Body of pancreas (tissue), 4 donors: Measurements from ENCODE around the gene GPR176. TPM values are rescaled to one million over a fixed set of nuclear protein-coding genes. Genes with fewer than 3 reads are reported as not detected.

Experiments used
- ATAC-seq: fragments of 150-250 bp; one replicate; pipeline ENCODE4 v1.9.1; 2016
- DNase-seq, 4 donors: peaks; one replicate each; pipeline ENCODE4 v3.0.0-alpha.2; 2019
- H3K27ac ChIP-seq, 4 donors: fragments of 200-600 bp; sonication (generic); 1 replicate in 3 of 4; 2 replicates in 1 of 4; pipeline versions ENCODE4 v1.5.1 to v1.6.1; 2016 to 2019; ENCODE audit warnings: mild to moderate bottlenecking in 1 of 4, mixed read lengths in 1 of 4, moderate library complexity in 1 of 4
- H3K27me3 ChIP-seq, 2 donors: fragments of 200-600 bp; sonication (generic); one replicate each; pipeline ENCODE4 v1.6.0; 2016; ENCODE audit warnings: mild to moderate bottlenecking in 1 of 2
- H3K36me3 ChIP-seq, 2 donors: fragments of 200-600 bp; sonication (generic); replicated peaks in 1 of 2; 2 replicates each; pipeline ENCODE4 v1.5.1; 2016; ENCODE audit warnings: low read depth in 2 of 2; ENCODE audit not compliant: insufficient read depth in 1 of 2
- H3K4me1 ChIP-seq: fragments of 200-600 bp; sonication (generic); one replicate; pipeline ENCODE4 v1.6.0; 2016
- H3K4me3 ChIP-seq, 2 donors: fragments of 200-600 bp; sonication (generic); 1 replicate in 1 of 2; 2 replicates in 1 of 2; pipeline ENCODE4 v1.5.1; 2016 to 2019
- H3K9me3 ChIP-seq, 3 donors: fragments of 200-600 bp; sonication (generic); 1 replicate in 2 of 3; 2 replicates in 1 of 3; pipeline ENCODE4 v1.5.1; 2016
- POLR2A ChIP-seq, 3 donors: fragments of 450-650 bp; IDR thresholded peaks; one replicate each; pipeline ENCODE4 v1.6.1; 2016; ENCODE audit warnings: antibody characterized with exemption in 3 of 3, mild to moderate bottlenecking in 2 of 3
- WGBS, 2 donors: methylation state at CpG; one replicate each; pipeline ENCODE4 v1.1.5; 2017; 5-methylcytosine and 5-hydroxymethylcytosine counted together
- intact Hi-C: fragments of 100-400 bp; cut with DNase I; formaldehyde crosslinking; loops from one replicate; pipeline ENCODE4 v1.15.1; 2023
- total RNA-seq, 2 donors: library from RNA; depleted of rRNA; stranded (reverse); fragments of >200 nt; gene quantifications; one replicate each; pipeline ENCODE4 v1.1.0, GENCODE V29; 2016
- TF ChIP-seq, protein P1 (sequence below), 7 experiments: fragments of 450-650 bp in 4 of 7; fragments of 200-600 bp in 3 of 7; sonication (generic) in 3 of 7; IDR thresholded peaks; one replicate each; pipeline ENCODE4 v1.5.1; 2016 to 2019; ENCODE audit warnings: antibody characterized with exemption in 7 of 7

GPR176 gene
- total RNA-seq, 2 donors from 2014 or later = 4.7 TPM; not detected in 1

DNA sequence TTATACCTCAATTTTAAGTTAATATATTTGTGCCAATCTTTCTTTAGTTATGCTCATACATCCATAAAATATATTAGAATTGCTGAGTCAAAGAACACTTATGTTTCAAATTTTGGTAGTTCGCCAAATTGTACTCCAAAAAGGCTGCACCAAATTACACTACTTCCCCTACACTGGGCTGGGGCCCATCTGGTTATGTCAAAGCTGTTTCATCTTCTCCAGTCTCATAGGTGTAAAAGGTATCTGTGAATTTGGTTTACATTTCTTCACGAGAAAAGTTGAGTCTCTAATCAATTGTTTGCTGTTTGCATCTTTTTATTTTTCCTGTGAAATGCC, 138.1 kb downstream of the GPR176 start:
- DNase-seq = no peak

DNA sequence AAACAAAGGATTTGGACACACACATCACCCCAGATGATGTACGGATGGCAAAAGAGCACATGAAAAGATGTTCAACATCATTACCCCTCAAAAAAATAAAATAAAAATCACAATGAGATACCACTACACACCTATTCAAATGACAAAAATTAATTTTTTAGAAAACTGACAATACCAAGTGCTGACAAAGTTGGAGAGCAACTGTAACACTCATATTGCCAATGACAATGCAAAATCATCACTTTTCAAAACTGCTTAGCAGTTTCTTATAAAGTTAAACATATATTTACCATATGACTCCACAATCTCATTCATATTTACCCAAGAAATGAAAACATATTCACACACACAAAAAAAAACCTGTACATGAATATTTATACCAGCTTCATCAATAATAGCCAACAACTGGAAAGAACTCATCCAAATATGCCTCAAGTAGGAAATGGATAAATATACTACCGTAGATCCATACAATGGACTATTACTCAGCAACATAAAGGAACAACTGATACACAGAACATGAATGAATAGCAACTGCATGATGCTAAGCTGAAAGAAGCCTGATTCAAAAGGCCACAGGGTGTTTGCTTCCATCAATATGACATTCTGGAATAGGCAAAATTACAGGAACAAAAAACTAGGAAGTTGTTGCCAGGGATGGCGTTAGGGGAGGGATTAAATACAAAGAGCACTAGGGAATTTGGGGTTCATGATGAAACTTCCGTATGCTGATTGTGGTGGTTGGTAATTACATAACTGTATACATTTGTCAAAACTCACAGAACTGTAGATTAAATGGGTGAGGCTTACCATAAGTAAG, 138.7 kb downstream of the GPR176 start:
- Histone ChIP-seq H3K27me3 (no peaks in the 10 kb centered on the region), H3K27ac (no peak overlapping the region), H3K4me1 (peaks cover 34% of the 10 kb centered on the region), H3K4me3 (no peak overlapping the region), H3K36me3 (no peaks in the 10 kb centered on the region), H3K9me3 (no peaks in the 10 kb centered on the region)
- no peak for DNase-seq
- intact Hi-C loops = no loop called here
- TF ChIP-seq, protein P1, sequence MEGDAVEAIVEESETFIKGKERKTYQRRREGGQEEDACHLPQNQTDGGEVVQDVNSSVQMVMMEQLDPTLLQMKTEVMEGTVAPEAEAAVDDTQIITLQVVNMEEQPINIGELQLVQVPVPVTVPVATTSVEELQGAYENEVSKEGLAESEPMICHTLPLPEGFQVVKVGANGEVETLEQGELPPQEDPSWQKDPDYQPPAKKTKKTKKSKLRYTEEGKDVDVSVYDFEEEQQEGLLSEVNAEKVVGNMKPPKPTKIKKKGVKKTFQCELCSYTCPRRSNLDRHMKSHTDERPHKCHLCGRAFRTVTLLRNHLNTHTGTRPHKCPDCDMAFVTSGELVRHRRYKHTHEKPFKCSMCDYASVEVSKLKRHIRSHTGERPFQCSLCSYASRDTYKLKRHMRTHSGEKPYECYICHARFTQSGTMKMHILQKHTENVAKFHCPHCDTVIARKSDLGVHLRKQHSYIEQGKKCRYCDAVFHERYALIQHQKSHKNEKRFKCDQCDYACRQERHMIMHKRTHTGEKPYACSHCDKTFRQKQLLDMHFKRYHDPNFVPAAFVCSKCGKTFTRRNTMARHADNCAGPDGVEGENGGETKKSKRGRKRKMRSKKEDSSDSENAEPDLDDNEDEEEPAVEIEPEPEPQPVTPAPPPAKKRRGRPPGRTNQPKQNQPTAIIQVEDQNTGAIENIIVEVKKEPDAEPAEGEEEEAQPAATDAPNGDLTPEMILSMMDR (IDR thresholded peaks at IDR 0.05) = no peak
- no peak for TF ChIP-seq POLR2A (IDR thresholded peaks at IDR 0.05)
- 81 to 88% methylated on average over 4 of the region's 4 CpGs for WGBS, 2 donors
- no peak for ATAC-seq

More for the DNA sequence above, 138.1 kb downstream of the GPR176 start:
- H3K4me1 ChIP-seq = peaks cover 40% of the 10 kb centered on the region
- H3K36me3 ChIP-seq = no peaks in the 10 kb centered on the region
- WGBS, 2 donors = 35 to 54% methylated on average over 2 of the region's 2 CpGs
- H3K4me3 ChIP-seq = no peak overlapping the region
- no peaks in the 10 kb centered on the region for H3K9me3 ChIP-seq
- TF ChIP-seq, protein P1 (IDR thresholded peaks at IDR 0.05) = no peak
- TF ChIP-seq POLR2A (IDR thresholded peaks at IDR 0.05) = no peak
- ATAC-seq = no peak
- peak overlapping the region in 3 of 4 donors; percentile 4 to 83 (median 62) for H3K27ac ChIP-seq
- H3K27me3 ChIP-seq = no peaks in the 10 kb centered on the region
- intact Hi-C loops = no loop called here

DNA sequence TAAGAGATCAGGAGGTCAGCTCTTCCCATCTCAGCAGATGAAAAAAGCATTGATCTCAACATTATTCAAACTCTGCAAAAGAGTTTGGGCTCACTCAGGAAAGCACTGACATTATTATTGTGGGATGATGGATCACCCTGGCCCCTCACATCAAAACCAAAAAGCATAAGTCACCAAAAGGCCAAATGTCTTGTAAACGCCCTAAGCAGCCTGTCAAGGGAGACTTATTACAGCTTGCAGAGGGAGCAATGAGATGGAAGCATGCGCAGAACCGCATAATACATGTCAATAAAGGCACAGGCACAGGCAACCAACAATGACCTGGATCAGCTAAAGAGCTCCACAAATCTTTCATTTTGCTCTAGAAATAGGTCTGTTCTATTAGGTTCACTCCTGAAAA, 142.0 kb downstream of the GPR176 start:
- ATAC-seq = no peak
- Histone ChIP-seq H3K4me1 (peaks cover 3% of the 10 kb centered on the region), H3K4me3 (no peak overlapping the region), H3K9me3 (no peaks in the 10 kb centered on the region), H3K27me3 (no peaks in the 10 kb centered on the region), H3K36me3 (no peaks in the 10 kb centered on the region), H3K27ac (no peak overlapping the region)
- TF ChIP-seq POLR2A (IDR thresholded peaks at IDR 0.05) = no peak
- TF ChIP-seq, protein P1 (IDR thresholded peaks at IDR 0.05) = no peak
- 45 to 57% methylated on average over 3 of the region's 3 CpGs for WGBS, 2 donors
- intact Hi-C loops = no loop called here
- no peak for DNase-seq

DNA sequence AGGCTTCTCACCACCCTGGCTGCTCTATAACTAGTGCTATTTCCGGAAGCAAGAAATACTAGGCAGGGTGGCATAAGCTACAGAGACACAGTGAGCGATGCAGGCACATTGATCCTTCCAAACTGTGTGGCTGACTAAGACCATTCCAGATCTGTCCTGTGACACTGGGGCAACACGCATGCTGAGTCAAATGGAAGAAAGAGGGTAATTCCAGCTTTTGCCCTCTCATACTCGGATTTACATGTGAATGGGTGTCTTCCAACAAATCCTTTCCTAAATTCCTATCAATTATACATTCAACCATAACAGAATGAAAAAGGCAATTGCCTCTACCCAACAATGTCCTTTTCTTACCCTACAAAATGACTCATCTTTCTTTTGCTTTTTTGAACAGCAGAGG, 142.6 kb downstream of the GPR176 start:
- no peaks in the 10 kb centered on the region for H3K9me3 ChIP-seq
- ATAC-seq (no peak), DNase-seq (no peak)
- no peak overlapping the region for H3K27ac ChIP-seq
- no peaks in the 10 kb centered on the region for H3K27me3 ChIP-seq
- intact Hi-C loops = no loop called here
- no peaks in the 10 kb centered on the region for H3K36me3 ChIP-seq
- peaks cover 3% of the 10 kb centered on the region for H3K4me1 ChIP-seq
- H3K4me3 ChIP-seq = no peak overlapping the region
- TF ChIP-seq, protein P1 (IDR thresholded peaks at IDR 0.05) = no peak
- no peak for TF ChIP-seq POLR2A (IDR thresholded peaks at IDR 0.05)
- WGBS, 2 donors = 81 to 85% methylated on average over 4 of the region's 4 CpGs

DNA sequence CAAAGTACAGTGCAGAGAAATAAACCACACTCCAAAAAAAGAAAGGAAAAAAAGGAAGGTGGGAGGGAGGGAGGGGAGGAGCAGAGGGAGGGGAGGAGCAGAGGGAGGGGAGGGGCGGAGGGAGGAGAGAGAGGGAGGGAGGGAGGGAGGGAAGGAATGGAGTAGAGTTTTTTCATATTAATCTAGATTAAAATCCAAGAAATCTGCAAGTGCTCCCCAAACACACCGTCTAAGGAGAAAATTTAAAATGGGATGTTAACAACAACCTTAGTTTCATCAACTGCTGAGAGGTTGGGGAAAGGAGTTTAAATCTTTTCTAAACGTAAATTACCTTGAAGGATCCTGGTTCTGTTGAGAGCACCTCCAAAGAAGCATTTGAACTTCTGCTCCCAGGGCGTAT, 144.0 kb downstream of the GPR176 start:
- no peak for ATAC-seq
- TF ChIP-seq, protein P1 (IDR thresholded peaks at IDR 0.05) = no peak
- no peak for TF ChIP-seq POLR2A (IDR thresholded peaks at IDR 0.05)
- intact Hi-C loops = no loop called here
- no peak for DNase-seq
- Histone ChIP-seq H3K27me3 (no peaks in the 10 kb centered on the region), H3K9me3 (no peaks in the 10 kb centered on the region), H3K4me1 (no peaks in the 10 kb centered on the region), H3K27ac (no peak overlapping the region), H3K36me3 (no peaks in the 10 kb centered on the region), H3K4me3 (no peak overlapping the region)
- WGBS, 2 donors = 70 to 75% methylated on average over 3 to 4 of the region's 4 CpGs
